Measurements from ENCODE around the gene RCOR1.

Gene RCOR1

DNA sequence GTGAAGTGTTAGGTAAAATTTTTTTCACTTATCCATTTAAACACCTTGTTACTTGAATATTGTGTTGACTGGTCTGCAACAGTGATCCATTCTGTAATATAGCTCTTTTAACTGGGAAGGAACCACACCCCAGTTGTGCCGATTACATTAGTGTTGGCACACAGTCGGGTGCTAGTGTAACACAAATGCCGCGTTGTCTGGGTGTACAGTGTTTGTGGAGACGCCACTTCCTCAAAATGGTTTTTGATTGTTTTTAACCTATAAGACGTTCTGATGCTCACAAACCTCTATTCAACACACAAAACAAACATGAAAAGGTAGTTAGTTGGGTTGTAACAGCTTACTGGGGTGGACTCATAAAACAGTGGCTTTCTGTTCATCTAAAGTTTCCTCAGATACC lies 136.8 kb downstream of the RCOR1 start:
- DNase-seq: no peak

DNA sequence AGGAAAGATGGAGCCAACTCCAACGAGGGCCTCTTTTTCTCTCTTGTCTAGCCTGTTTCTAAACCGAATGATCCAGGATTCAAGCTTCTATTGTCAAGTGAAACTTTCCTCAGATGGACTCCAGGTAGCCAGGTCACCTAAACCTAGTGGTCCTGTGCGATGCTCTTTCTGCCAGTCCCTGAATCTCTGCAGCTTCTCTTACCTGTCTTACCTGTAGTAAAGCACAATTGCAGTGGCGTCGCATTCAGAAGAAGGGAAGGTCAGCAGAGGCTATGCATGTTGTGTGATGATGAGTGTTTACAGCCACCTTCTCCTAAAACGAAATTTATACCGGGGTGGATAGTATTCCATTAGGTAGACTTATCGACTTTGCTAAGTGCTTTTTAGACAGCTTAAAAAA lies 137.4 kb downstream of the RCOR1 start:
- no peak for DNase-seq

DNA sequence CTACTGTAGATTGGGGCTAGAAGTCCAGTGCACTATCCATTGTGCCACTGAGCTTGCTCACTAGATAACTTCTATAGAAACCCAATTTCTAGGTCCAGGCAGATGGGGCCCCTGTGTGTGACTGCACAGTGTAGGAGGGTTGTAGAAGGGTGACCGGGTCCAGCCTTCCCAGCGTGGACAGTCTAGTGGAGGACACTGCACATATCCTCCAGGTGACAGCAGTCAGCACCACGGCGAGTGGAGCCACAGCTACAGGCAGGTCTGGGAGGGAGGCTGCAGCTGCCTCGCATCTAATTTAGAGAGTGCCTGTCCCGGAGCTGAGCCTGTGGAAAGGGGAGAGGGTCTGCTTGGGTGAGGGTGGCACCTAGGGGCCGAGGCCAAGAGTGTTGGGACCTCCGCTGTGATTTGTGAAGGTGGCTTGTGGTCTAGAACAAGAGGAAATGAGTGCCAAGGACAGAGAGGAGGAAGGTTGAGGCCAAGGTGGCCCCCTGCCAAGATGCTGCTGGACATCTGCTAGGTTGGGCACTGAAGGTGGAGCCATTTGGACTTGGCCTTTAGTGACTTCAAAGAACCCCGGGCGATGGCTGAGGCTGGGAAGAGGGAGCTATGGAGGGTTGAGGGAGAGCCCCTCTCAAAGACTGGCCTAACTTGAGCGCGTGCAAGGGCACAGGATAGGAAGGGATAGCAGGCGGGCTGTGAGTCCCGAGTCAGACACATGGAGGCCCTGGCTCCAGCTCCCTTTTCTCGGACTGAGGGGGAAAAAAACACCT lies 138.8 kb downstream of the RCOR1 start:
- no peak for DNase-seq

DNA sequence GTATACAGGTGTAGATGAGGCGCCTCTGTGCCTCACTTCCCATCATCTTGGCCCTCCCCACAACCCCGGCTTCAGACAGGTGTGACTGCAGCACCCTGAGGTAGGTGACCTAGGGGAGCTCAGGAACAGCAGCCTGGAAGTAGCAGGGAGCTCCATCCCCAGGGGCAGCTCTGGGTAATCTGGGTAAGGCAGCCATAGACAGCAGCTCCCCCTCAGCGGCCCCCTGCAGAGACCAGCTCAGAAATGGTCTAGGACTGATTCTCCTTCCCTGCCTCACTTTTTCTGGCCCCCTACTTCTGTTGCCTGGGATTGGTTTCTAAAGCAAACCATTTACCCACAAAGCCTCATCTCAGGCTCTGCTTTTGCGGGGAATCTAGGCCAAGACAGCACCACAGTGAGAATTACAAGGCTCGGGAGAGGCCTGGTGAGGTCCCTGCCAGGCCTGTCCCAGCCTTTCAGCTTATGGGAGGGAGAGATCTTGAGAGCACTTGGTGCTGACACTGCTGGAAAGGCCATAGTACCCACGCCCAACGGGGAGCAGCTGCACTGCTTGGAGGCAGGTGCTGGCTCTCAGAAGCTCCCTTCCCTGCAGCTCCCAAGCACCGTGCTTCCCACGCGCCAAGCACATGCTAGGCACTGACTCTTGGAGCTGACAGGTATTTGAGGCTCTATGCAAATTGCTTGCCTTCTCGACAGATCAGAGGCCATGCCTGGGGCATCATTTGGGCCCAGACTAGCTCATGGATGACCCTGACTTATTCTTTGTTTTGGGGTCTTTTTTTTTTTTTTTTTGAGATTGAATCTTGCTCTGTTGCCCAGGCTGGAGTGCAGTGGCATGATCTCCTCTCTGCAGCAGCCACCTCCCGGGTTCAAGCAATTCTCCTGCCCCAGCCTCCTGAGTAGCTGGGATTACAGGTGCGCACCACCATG lies 139.7 kb downstream of the RCOR1 start:
- DNase-seq: no peak

DNA sequence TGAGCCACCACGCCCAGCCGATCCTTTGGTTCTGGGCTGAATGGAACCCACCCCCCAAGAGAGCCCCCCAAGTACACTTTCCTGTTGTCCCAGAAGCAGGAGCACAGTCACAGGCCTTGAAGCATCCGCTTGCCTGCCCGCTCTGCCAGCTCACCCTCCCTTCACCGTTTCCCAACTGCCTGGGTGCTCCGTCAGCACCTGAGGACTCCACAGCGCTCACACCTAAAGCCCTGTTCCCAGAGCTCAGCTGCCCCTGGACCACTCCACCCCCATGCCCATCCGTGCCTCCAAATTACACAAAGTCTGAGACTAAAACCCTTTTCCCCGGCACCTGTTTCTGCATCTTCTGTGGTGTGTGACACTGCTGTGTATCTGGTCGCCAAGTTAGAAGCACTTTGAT lies 140.5 kb downstream of the RCOR1 start:
- DNase-seq: no peak

DNA sequence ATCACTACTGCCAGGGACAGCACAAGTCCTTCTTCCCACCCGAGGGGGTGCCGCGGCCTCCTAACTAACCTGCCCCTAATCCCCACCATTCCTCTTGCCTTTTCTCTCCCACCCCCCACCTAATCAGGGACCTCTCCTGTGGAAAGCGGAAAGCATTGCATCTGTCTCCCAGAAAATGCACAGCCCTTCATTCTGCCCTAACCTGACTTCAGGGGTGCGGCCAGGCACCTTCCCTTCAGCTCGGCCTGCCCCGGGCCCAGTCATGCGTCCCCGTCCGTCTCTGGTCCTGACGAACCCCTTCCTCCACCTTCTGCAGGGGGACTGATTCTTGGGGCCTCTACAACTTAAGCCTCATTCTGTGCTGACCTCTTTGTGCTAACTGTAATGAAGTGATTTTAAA lies 140.9 kb downstream of the RCOR1 start:
- no peak for DNase-seq

DNA sequence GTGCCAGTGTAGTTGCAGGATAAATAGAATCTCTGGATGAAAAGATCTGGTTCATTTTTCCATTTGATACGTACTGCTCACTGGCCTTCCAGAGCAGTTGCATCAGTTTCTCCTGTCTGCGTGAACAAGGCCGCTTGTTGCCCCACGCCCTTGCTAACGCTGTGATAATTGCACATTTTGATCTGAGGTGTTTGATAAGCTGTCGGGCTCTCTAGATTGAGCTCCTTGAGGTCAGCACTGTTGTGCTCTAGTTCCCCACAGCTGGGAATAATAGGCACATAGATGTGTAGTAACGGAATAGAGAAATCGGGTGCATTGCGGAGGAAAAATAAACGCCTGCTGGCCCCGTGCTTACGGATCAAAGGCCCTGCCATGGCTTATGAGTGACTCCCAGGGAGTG lies 142.0 kb downstream of the RCOR1 start:
- no peak for DNase-seq

DNA sequence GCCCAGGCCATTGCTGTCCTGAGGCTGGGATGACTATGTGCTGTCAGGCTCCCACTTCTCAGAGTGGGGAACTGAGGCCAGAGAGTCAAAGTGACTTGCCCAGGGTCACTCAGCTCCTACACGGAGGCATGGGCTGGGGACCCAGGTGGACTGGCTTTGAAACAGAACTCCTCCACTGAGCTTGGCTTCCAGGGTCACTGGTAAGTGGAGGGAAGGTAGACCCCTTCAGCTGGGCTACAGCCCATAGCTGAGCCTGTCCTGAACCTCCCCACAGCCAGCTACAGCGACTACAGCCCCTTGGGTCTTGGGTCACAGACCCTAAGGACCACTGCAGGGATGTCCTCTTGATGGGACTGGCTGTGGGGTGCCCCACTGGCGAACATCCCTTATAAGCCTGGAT lies 144.5 kb downstream of the RCOR1 start:
- DNase-seq: no peak

DNA sequence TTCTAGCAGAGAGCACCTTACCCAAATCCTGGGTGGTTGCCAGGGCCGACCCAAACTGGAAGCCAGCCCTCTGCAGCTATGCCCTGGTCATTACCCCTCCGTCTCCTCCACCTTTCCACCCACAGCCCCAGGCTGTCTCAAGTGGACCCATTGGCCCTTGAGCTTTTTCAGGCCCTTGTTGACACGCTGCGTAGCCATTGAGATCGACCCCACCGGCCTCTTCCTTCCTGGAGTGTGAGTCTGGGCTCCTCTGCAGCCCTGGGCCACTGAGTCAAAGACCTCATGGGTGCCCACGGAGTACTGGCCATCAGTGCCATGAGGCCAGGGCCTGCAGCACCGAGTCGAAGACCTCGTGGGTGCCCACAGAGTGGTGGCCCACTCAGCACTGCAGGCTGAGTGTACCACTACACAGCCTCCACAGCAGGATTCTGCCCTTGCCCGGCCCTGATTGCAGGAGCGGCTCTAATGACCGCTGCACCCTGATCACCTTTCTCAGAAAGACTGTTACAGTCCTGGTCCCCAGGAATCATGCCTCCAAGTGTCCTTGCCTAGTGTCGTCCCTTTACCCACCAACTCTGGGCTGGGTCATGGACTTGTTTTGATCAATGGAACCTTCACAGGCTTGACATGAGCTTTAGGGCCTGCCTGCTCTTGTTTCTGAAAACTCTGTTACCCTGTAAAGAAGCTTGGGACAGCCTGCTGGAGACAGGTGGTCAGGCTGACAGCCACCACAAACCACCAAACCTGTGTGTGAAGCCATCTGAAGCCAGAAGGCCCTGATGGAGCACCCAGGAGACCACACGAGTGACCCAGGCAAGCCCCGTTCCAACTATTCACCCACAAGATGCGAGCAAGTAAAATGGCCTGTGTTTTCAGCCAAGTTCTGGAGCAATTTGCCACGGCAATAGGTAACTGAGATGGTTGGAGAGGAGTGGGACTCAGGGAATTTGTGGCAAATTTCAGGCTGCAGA lies 145.2 kb downstream of the RCOR1 start:
- no peak for DNase-seq

DNA sequence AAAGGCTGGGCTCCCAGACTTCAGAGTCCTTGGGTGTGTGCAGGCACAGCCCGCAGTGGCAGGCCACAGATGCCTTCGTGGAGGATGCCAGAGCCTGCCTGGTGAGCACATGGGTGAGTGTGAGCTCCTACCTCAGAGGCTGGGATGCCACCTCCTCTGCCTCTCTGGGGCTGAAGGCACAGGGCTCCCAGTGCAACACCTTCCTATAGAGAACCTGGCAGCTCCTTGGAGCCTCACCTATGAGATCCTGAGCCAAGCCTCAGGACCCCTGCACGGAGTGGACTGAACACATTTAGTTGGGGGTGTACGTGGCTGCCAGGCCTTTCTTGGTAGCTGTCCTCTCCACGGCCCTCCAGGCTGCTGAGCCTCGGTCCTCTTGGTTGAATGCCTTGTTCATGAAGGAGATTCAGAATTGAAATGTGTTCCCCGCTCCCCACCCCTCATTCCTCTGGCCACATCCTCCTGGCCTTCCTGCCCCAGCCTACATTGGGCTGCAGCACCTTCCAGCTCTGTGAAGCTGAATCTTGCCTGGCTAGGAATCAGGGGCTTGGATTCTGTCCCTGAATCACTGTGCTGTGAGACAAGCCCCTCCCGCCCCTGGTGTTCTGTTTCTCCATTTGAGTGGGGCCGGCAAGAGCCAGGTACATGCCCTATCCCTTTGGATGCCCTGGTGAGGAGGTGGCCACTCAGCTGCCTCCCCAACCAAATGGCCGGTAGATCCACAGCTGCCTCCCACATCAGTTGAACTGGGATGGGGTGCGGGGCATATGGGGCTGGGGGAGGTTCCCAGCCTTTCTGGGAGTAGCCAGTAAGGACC lies 146.1 kb downstream of the RCOR1 start:
- no peak for DNase-seq

DNA sequence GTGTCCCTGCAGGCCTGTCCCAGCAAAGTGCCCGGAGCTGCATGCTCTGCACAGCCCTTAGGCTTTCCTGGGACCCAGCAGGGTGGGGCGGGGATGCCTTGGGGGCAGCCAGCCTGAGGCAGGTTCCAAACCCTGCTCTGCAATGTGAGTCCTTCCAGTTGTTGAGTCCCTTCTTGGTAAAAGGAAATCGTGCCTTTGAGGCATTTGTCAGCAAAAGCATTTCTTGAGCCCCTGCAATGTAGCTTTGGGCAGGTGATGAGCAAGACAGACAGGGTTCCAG lies 146.7 kb downstream of the RCOR1 start:
- no peak for DNase-seq

DNA sequence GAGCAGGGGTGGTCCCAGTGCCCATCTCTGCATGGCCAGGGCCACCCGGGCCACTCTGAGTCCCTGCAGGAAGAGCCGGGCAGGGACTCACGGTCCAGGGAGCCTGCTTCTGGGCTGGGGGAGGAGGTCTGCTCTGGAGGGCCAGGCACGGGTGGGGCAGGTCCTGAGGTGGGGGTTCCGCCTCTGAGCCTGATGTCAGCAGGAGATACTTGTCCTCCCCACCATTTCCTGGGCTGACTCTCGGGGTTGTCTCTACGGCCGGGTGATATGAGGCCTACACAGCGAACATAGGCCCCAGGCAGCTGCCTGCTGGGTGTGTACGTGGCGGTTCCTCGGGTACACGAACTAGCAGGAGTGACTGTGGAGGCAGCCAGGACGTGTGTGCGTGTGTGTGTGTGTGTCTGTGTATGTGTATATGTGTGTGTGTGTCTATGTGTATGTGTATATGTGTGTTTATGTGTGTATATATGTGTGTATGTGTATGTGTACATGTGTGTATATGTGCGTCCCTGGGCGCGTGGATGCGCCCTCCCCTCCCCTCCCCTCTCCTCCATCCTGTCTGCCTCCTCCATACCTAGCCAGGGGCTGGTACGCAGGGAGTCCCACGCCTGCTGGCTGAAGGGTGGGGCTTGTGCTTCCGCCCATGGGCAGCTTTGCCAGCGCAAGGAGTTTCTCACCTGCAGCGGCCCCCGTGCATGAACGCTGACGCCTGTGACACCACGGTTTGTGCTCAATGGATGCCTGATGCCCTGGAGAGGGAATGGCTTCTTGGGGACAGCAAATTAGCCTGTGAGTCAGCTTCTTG lies 154.4 kb downstream of the RCOR1 start:
- no peak for DNase-seq

DNA sequence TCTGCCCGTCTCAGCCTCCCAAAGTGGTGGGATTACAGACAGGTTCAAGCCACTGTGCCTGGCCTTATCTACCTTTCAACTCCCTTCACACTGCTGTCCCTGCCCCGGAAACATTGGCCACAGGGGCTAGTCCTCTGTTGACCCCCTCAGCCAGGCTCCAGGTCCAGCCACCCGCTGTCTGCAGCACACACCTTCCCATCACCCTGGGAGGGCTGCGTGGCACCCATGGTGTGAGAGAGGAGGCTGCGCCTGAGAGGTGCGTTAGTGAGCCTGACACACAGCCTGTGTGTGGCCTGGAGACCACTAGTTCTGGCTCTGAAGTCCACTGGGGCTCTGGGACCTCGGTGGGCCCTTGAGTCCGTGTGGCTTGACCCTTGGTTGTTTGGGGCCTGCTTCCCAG lies 156.4 kb downstream of the RCOR1 start:
- DNase-seq: no peak

DNA sequence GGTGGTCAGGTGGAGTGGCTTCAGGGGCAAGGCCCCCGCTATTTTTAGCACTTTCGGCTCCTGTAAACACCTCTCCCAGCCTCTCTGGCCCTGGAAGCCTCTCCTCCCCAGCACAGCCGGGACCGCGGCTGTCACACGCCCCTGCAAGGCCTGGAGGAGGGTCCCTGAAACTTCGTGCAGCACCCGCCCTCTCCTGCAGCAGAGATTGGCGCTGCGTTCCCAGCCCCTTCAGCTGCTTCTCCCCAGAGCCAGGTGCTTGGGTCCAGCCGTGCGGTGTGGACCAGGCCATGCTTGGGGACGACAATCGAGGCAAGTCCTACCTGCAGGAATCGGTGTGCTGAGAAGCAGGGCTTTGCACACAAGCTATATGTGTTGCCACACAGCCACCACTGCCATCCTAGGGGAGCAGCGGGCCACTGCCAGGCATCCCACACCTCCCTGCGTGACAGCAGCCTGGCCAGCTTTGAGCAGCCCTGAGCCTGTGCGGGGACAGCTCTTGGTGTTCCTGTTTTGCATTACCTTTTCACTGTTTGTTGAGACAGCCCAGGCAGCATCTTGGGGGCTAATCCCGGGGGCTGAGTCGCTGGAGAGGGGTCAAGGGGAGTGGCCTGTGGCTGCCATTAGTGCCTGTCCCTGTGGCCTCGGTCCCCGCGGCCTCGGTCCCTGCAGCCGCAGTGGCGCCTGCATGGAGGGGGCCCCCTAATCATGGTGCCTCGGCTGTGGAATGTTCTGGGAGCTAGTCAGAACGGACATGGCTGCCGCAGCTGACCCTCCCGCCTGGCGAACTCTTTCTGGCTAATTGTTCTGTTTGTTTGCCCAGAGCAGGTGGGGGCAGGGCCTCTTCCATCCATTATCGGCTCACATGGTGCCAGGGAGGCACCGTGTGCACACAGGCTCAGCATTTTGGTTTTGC lies 157.2 kb downstream of the RCOR1 start:
- DNase-seq: no peak

DNA sequence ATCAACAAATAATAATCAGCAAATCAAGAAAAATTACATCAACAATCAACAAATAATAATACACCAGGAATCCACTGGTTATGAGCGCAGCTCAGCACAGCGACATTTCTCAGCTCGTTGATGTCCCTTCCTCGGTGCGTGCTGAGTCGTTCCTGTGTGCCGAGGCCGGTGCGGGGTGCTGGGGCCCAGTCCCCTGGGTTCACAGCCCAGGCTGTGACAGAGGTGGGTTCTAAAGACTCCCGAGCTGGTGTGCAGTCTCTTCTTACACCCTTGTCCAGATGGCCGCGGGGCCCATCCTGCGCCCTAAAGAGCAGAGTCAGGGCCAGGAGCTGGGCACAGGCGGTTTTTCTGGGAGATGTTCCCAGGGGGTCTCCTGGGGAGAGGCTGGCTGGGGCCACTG lies 157.9 kb downstream of the RCOR1 start:
- no peak for DNase-seq

DNA sequence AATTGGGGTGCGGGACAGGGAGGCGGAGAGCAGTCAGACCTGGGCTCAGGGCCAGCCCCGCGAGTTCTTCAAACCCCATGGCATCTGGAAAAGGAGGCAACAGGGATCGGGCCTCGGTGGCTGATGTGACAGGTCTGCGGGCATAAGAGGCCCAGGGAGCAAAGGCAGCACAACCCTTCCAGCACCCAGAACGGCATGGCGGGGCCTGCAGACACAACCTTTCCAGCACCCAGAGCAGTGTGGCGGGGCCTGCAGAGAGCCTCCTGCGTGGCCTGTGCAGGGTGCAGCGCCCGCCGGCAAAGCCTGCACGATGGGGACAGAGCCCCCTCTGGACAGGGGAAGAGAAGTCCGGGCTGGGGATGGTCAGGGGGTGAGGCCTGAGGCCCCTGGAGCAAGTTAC lies 158.6 kb downstream of the RCOR1 start:
- no peak for DNase-seq

DNA sequence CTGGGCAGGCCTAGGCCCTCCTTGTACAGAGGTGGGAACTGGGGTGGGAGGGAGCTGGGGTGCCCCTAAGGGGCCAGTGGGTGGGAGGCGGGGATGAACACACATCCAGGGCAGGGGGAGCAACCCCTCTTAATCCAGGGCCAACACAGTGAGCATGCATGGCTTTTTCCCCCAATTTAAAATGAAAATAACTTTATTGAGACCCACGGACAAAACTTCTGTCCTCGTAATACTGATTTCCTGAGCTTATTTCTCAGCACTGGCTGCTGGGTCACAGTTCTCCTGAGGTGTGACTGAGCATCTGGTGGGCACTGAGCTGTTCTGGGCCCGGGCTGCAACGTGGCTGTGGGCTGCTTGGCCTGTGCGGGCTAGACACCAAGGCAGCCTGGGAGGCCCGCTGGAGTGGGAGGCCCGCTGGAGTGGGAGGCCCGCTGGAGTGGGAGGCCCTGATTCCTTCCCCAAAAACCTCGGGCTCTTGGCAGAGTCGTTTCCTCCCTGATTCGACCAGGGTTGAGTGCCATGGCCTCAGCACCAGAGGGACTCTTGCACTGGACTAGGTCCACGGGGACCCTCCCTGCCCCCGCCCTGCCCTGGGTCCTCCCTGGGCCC lies 159.9 kb downstream of the RCOR1 start:
- no peak for DNase-seq

DNA sequence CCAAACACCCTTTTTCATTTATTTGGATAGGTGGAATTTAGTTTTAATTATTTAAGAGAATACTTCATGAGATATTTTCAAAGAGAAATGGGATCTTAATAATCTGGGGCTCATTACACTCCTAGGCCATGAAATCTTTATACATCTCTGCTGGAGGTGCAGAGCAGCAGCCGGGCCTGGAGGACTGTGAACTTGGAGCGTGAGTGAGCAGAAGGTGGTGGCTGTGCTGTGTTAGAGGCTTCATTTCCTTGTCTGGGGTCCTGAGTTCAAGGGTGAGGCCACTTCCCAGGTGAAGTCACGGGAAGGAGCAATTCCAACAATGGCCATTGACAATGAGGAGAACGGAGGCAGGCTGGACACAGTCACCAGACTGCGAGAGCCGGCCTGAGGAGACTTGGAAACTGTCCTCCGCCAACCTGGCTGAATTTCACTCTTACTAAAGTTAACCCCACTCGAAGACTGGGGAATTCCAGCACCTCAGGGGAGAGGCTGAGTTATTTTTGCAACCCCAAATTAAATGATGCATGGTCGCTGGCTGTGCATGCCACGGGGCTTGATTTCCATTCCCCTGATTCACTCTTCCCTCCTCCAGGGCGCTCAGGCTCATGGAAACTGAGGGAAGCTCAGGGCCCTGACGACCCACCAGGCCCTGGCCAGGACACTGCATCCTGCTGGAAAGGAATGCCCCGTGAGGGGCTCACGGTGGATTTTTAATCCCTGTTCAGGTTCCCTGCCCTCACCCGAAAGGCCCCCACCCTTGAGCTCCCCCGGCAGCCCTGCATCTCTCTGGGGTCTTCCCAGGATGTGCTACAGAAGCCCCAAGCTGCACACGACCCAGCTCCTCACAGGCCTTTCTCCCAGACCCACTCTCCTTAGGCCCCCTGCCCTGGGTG lies 162.2 kb downstream of the RCOR1 start:
- no peak for DNase-seq

DNA sequence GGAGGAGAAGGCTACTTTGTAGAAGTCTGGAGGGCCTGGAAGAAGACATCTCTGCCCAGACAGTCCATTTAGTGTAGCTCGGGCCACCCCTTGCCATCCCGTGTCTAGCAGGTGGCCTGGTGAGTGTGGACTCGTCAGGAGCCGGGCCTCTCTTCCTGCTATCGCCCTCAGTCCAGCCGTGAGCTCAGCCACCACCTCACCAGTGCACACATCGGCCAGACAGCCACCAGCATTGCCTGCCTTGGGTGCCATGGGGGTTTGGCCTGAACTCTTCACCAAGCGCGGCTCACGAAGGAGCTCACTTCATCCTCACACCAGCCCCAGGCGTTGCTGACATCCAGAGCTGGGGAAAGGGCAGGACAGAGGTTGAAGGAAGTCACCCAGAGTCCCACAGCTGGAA lies 165.2 kb downstream of the RCOR1 start:
- DNase-seq: no peak
